Activated CD4-positive, alpha-beta T cell treated with anti-CD3 and anti-CD28 coated beads, Interleukin-2, amount 10 ng/mL, durations not matched to agents 7 days and 5 days (primary cell): ENCODE measurements around the gene LSMEM2. TPM values are rescaled to one million over a fixed set of nuclear protein-coding genes. Genes with fewer than 3 reads are reported as not detected.

Source experiments
- CTCF ChIA-PET: fragments of 350-600 bp; sonication (Branson Sonifier 250); formaldehyde crosslinking; loops from one replicate; lab custom pipeline; 2021; ENCODE audit warnings: antibody characterized with exemption; lab: Charles Lee
- POLR2A ChIA-PET: fragments of 350-600 bp; sonication (Branson Sonifier 250); formaldehyde crosslinking; loops from one replicate; lab custom pipeline; 2021; ENCODE audit warnings: antibody characterized with exemption; lab: Charles Lee
- DNase-seq: peaks from one replicate; pipeline ENCODE4 v3.0.0-alpha.2; 2020
- H3K27ac Mint-ChIP-seq: one replicate; pipeline ENCODE4 v1.8.0; 2021; ENCODE audit warnings: mild to moderate bottlenecking, moderate library complexity, mixed read lengths
- H3K27me3 Mint-ChIP-seq: one replicate; pipeline ENCODE4 v1.8.0; 2021; ENCODE audit warnings: mixed read lengths
- H3K36me3 Mint-ChIP-seq: one replicate; pipeline ENCODE4 v1.8.0; 2021; ENCODE audit warnings: low read depth, mixed read lengths
- H3K4me1 Mint-ChIP-seq: one replicate; pipeline ENCODE4 v1.8.0; 2021; ENCODE audit warnings: mixed read lengths
- H3K4me3 Mint-ChIP-seq: one replicate; pipeline ENCODE4 v1.8.0; 2021; ENCODE audit warnings: mild to moderate bottlenecking, moderate library complexity, mixed read lengths
- H3K9me3 Mint-ChIP-seq: one replicate; pipeline ENCODE4 v1.8.0; 2021; ENCODE audit warnings: mixed read lengths
- total RNA-seq, 2 experiments: library from RNA; stranded (reverse); gene quantifications; one replicate each; pipeline ENCODE4 v1.2.3, GENCODE V29; 2021

Gene LSMEM2
- total RNA-seq, 2 experiments from 2014 or later, result not detected

- no peaks in the 10 kb centered on the region for H3K27me3 Mint-ChIP-seq
- H3K4me3 Mint-ChIP-seq, result peak overlapping the region; percentile 35
- H3K36me3 Mint-ChIP-seq, result peaks cover 4% of the 10 kb centered on the region
- H3K27ac Mint-ChIP-seq, result peak overlapping the region; percentile 89
- peaks cover 39% of the 10 kb centered on the region for H3K4me1 Mint-ChIP-seq
- DNase-seq, result peak; percentile 66
- no peaks in the 10 kb centered on the region for H3K9me3 Mint-ChIP-seq
- CTCF ChIA-PET, result interaction anchor here (1.1 to 1.9 kb wide), 3 partner anchors 11 to 18 kb away, joined by 3 to 14 read pairs (median 4); partner anchors contain the start of genes HYAL1, HYAL3, NAA80 and TUSC2
- POLR2A ChIA-PET, result no interaction called here
Measured at GRCh38 chr3:50316657-50317242, 37.9 kb downstream of the LSMEM2 start.

- Mint-ChIP-seq H3K9me3 (no peaks in the 10 kb centered on the region), H3K4me1 (peaks cover 39% of the 10 kb centered on the region), H3K4me3 (no peak overlapping the region), H3K36me3 (peaks cover 4% of the 10 kb centered on the region), H3K27ac (peak overlapping the region; percentile 89), H3K27me3 (no peaks in the 10 kb centered on the region)
- no peak for DNase-seq
- ChIA-PET CTCF (interaction anchor here (1.1 to 1.9 kb wide), 5 partner anchors 9 to 18 kb away, joined by 3 to 14 read pairs (median 5); partner anchors contain the start of genes HYAL1, HYAL3, NAA80 and TUSC2), POLR2A (no interaction called here)
Measured at GRCh38 chr3:50317300-50317699, 38.4 kb downstream of the LSMEM2 start.

- H3K36me3 Mint-ChIP-seq, result peaks cover 4% of the 10 kb centered on the region
- no peak overlapping the region for H3K27ac Mint-ChIP-seq
- no peaks in the 10 kb centered on the region for H3K9me3 Mint-ChIP-seq
- ChIA-PET POLR2A (no interaction called here), CTCF (interaction anchor here (1.5 to 1.9 kb wide), 4 partner anchors 10 to 18 kb away, joined by 5 to 14 read pairs (median 6); partner anchors contain the start of gene TUSC2)
- H3K27me3 Mint-ChIP-seq, result no peaks in the 10 kb centered on the region
- no peak overlapping the region for H3K4me3 Mint-ChIP-seq
- peaks cover 43% of the 10 kb centered on the region for H3K4me1 Mint-ChIP-seq
- DNase-seq, result no peak
Measured at GRCh38 chr3:50318163-50318562, 39.3 kb downstream of the LSMEM2 start.

GRCh38 chr3:50318615-50319014, 39.7 kb downstream of the LSMEM2 start:
- Mint-ChIP-seq H3K4me3 (peak overlapping the region; percentile 4), H3K27me3 (no peaks in the 10 kb centered on the region), H3K36me3 (peaks cover 4% of the 10 kb centered on the region), H3K4me1 (peaks cover 47% of the 10 kb centered on the region), H3K9me3 (no peaks in the 10 kb centered on the region), H3K27ac (no peak overlapping the region)
- DNase-seq, result no peak
- ChIA-PET CTCF (interaction anchor here (0.8 to 1.9 kb wide), 6 partner anchors 9 to 124 kb away, joined by 4 to 14 read pairs (median 5); partner anchors contain the start of gene TUSC2), POLR2A (no interaction called here)

- Mint-ChIP-seq H3K36me3 (peaks cover 4% of the 10 kb centered on the region), H3K4me3 (peak overlapping the region; percentile 12), H3K27me3 (no peaks in the 10 kb centered on the region), H3K27ac (no peak overlapping the region), H3K9me3 (no peaks in the 10 kb centered on the region), H3K4me1 (peaks cover 46% of the 10 kb centered on the region)
- ChIA-PET CTCF (interaction anchor here (0.7 to 1.9 kb wide), 5 partner anchors 11 to 125 kb away, joined by 3 to 6 read pairs (median 5); partner anchors contain the start of gene IFRD2), POLR2A (no interaction called here)
- no peak for DNase-seq
Measured at GRCh38 chr3:50319181-50319893, 40.5 kb downstream of the LSMEM2 start.

GRCh38 chr3:50319894-50320625, 41.2 kb downstream of the LSMEM2 start:
- Mint-ChIP-seq H3K9me3 (no peaks in the 10 kb centered on the region), H3K4me1 (peaks cover 48% of the 10 kb centered on the region), H3K36me3 (peaks cover 4% of the 10 kb centered on the region), H3K4me3 (peak overlapping the region; percentile 82), H3K27ac (peak overlapping the region; percentile 83), H3K27me3 (no peaks in the 10 kb centered on the region)
- ChIA-PET CTCF (interaction anchor here (0.7 to 1.4 kb wide), 4 partner anchors 13 to 28 kb away, joined by 3 to 7 read pairs (median 4); partner anchors contain the start of genes HYAL3, IFRD2 and NAA80), POLR2A (no interaction called here)
- DNase-seq, result no peak

- H3K27me3 Mint-ChIP-seq, result no peaks in the 10 kb centered on the region
- peak overlapping the region; percentile 82 for H3K4me3 Mint-ChIP-seq
- peaks cover 45% of the 10 kb centered on the region for H3K4me1 Mint-ChIP-seq
- POLR2A ChIA-PET, result interaction anchor here (0.6 kb wide), 1 partner anchor 37 kb away, joined by 3 read pairs; no protein-coding TSS in a partner anchor
- peak; percentile 65 for DNase-seq
- H3K9me3 Mint-ChIP-seq, result no peaks in the 10 kb centered on the region
- H3K27ac Mint-ChIP-seq, result peak overlapping the region; percentile 83
- CTCF ChIA-PET, result interaction anchor here (0.7 to 4.2 kb wide), 4 partner anchors 14 to 26 kb away, joined by 4 to 52 read pairs (median 6); partner anchors contain the start of genes HYAL3 and NAA80
- peaks cover 4% of the 10 kb centered on the region for H3K36me3 Mint-ChIP-seq
Measured at GRCh38 chr3:50320853-50321335, 42.0 kb downstream of the LSMEM2 start.

GRCh38 chr3:50321336-50322114, 42.6 kb downstream of the LSMEM2 start:
- Mint-ChIP-seq H3K4me3 (peak overlapping the region; percentile 75), H3K4me1 (peaks cover 40% of the 10 kb centered on the region), H3K27ac (peak overlapping the region; percentile 97), H3K36me3 (peaks cover under 1% of the 10 kb centered on the region), H3K9me3 (no peaks in the 10 kb centered on the region), H3K27me3 (no peaks in the 10 kb centered on the region)
- DNase-seq, result peak; percentile 86
- ChIA-PET POLR2A (interaction anchor here (0.6 to 0.7 kb wide), 2 partner anchors 24 to 38 kb away, joined by 3 read pairs; partner anchors contain the start of gene ZMYND10), CTCF (interaction anchor here (1.4 to 4.2 kb wide), 3 partner anchors 13 to 26 kb away, joined by 5 to 52 read pairs (median 7); partner anchors contain the start of genes HYAL3 and NAA80)

- peak overlapping the region; percentile 75 for H3K4me3 Mint-ChIP-seq
- no peak for DNase-seq
- H3K27ac Mint-ChIP-seq, result no peak overlapping the region
- POLR2A ChIA-PET, result interaction anchor here (0.7 kb wide), 1 partner anchor 23 kb away, joined by 3 read pairs; the partner anchor contains the start of gene ZMYND10
- CTCF ChIA-PET, result interaction anchor here (1.7 to 4.2 kb wide), 4 partner anchors 8 to 27 kb away, joined by 5 to 52 read pairs (median 13); partner anchors contain the start of genes HYAL3 and NAA80
- H3K4me1 Mint-ChIP-seq, result peaks cover 39% of the 10 kb centered on the region
- H3K9me3 Mint-ChIP-seq, result no peaks in the 10 kb centered on the region
- no peaks in the 10 kb centered on the region for H3K36me3 Mint-ChIP-seq
- H3K27me3 Mint-ChIP-seq, result no peaks in the 10 kb centered on the region
Measured at GRCh38 chr3:50322115-50322385, 43.2 kb downstream of the LSMEM2 start.

- Mint-ChIP-seq H3K9me3 (no peaks in the 10 kb centered on the region), H3K27ac (peak within 1 kb of the TSS; percentile 97), H3K27me3 (no peaks in the 10 kb centered on the region), H3K4me3 (peak within 1 kb of the TSS; percentile 75), H3K4me1 (peaks cover 39% of the 10 kb centered on the region), H3K36me3 (no peaks in the 10 kb centered on the region)
- ChIA-PET CTCF (interaction anchor here (1.5 to 4.2 kb wide), 5 partner anchors 9 to 27 kb away, joined by 5 to 52 read pairs (median 7); partner anchors contain the start of genes HYAL3 and NAA80), POLR2A (no interaction called here)
- DNase-seq, result peak; percentile 5
Measured at GRCh38 chr3:50322386-50323091, 43.7 kb downstream of the LSMEM2 start, which contains the start of gene HYAL2. Gene HYAL2 (minus strand): TSS chr3:50322745. CDS start chr3:50320489, 2,256 bp downstream.
